ENCODE data around the gene SURF1.
A peak's percentile ranks its signal among the peaks of the same experiment; 100 is the strongest.
"Not testable (repeated sequence)": the region's sequence is repeated elsewhere in the genome, so short reads cannot be mapped to it uniquely, and the experiment has no call there.

The SURF1 gene

GRCh38 chr9:133382507-133383141, 26.3 kb upstream of the SURF1 start:
- no peak for DNase-seq

- DNase-seq = no peak
These were observed 24.4 kb upstream of the SURF1 start for GRCh38 chr9:133380734-133381133.

GRCh38 chr9:133379153-133380086, 23.1 kb upstream of the SURF1 start:
- no peak for DNase-seq

- no peak for DNase-seq
These were observed 22.2 kb upstream of the SURF1 start for GRCh38 chr9:133378408-133378962.

- no peak for DNase-seq
These were observed 21.5 kb upstream of the SURF1 start for GRCh38 chr9:133377721-133378216.

GRCh38 chr9:133377280-133377679, 21.0 kb upstream of the SURF1 start:
- DNase-seq = not testable (repeated sequence)

GRCh38 chr9:133375724-133376654, 19.7 kb upstream of the SURF1 start, which contains the start of the genes STKLD1 and SURF4:
Gene STKLD1, plus strand, starts transcription at chr9:133376366. Its CDS starts 108 bp downstream, at chr9:133376474.
Gene SURF4, minus strand, starts transcription at chr9:133376060. Its CDS starts 91 bp downstream, at chr9:133375969.
- peak; percentile 96 for DNase-seq

- DNase-seq = no peak
These were observed 18.9 kb upstream of the SURF1 start for GRCh38 chr9:133375116-133375723.

GRCh38 chr9:133374612-133375115, 18.4 kb upstream of the SURF1 start:
- peak; percentile 10 for DNase-seq

GRCh38 chr9:133372144-133372543, 15.9 kb upstream of the SURF1 start:
- DNase-seq = no peak

GRCh38 chr9:133371261-133371711, 15.0 kb upstream of the SURF1 start:
- DNase-seq = no peak

- DNase-seq = no peak
These were observed 14.4 kb upstream of the SURF1 start for GRCh38 chr9:133370685-133371084.

GRCh38 chr9:133369933-133370332, 13.6 kb upstream of the SURF1 start:
- DNase-seq = no peak

- DNase-seq = no peak
These were observed 13.1 kb upstream of the SURF1 start for GRCh38 chr9:133369422-133369821.

- DNase-seq = no peak
These were observed 12.1 kb upstream of the SURF1 start for GRCh38 chr9:133368249-133368881.

GRCh38 chr9:133367778-133368177, 11.5 kb upstream of the SURF1 start:
- no peak for DNase-seq

GRCh38 chr9:133367221-133367620, 10.9 kb upstream of the SURF1 start:
- no peak for DNase-seq

- no peak for DNase-seq
These were observed 10.1 kb upstream of the SURF1 start for GRCh38 chr9:133366435-133366834.

- no peak for DNase-seq
These were observed 6.2 kb upstream of the SURF1 start for GRCh38 chr9:133362359-133363044.

- no peak for DNase-seq
These were observed 5.3 kb upstream of the SURF1 start for GRCh38 chr9:133361507-133362092.
